GM23248 (cell line): ENCODE data around the gene SLC2A10. TPM values are rescaled to one million over a fixed set of nuclear protein-coding genes. Genes with fewer than 3 reads are reported as not detected.

Experiments used
- DNase-seq: peaks from one replicate; pipeline ENCODE4 v3.0.0-alpha.2; 2015
- H2AFZ ChIP-seq: fragments of 200-600 bp; sonication (generic); 2 replicates; pipeline ENCODE4 v1.6.1; 2016; ENCODE audit warnings: antibody characterized with exemption
- H3F3A ChIP-seq: fragments of 200-600 bp; sonication (generic); 2 replicates; pipeline ENCODE4 v1.6.1; 2016; ENCODE audit warnings: mild to moderate bottlenecking, antibody characterized with exemption, mixed run types; ENCODE audit not compliant: insufficient read depth
- H3K27ac ChIP-seq: fragments of 200-600 bp; sonication (generic); 2 replicates; pipeline ENCODE4 v1.5.1; 2016; ENCODE audit warnings: mild to moderate bottlenecking
- H3K27me3 ChIP-seq: fragments of 200-600 bp; sonication (generic); replicated peaks from 2 replicates; pipeline ENCODE4 v1.6.1; 2016; ENCODE audit warnings: mild to moderate bottlenecking; ENCODE audit not compliant: insufficient read depth
- H3K36me3 ChIP-seq: fragments of 200-600 bp; sonication (generic); 2 replicates; pipeline ENCODE4 v1.6.1; 2016; ENCODE audit warnings: low read depth, mild to moderate bottlenecking
- H3K4me1 ChIP-seq: fragments of 200-600 bp; sonication (generic); 2 replicates; pipeline ENCODE4 v1.6.1; 2016; ENCODE audit warnings: mild to moderate bottlenecking; ENCODE audit not compliant: insufficient read depth
- H3K4me2 ChIP-seq: fragments of 200-600 bp; sonication (generic); one replicate; pipeline ENCODE4 v1.6.1; 2016; ENCODE audit warnings: mild to moderate bottlenecking; ENCODE audit not compliant: unreplicated experiment
- H3K4me3 ChIP-seq: fragments of 200-600 bp; sonication (generic); 2 replicates; pipeline ENCODE4 v1.5.1; 2016; ENCODE audit warnings: mild to moderate bottlenecking
- H3K79me2 ChIP-seq: fragments of 200-600 bp; sonication (generic); 2 replicates; pipeline ENCODE4 v1.6.1; 2016; ENCODE audit warnings: mild to moderate bottlenecking; ENCODE audit not compliant: insufficient read depth
- H3K9ac ChIP-seq: fragments of 200-600 bp; sonication (generic); 2 replicates; pipeline ENCODE4 v1.6.1; 2016; ENCODE audit warnings: mild to moderate bottlenecking
- H3K9me2 ChIP-seq: fragments of 200-600 bp; sonication (generic); 2 replicates; pipeline ENCODE4 v1.6.1; 2016; ENCODE audit warnings: mixed run types, mild to moderate bottlenecking, moderate library complexity; ENCODE audit not compliant: insufficient read depth
- H3K9me3 ChIP-seq: fragments of 200-600 bp; sonication (generic); one replicate; pipeline ENCODE4 v1.6.1; 2017; ENCODE audit warnings: low read depth
- H4K20me1 ChIP-seq: fragments of 200-600 bp; sonication (generic); 2 replicates; pipeline ENCODE4 v1.6.0; 2016; ENCODE audit not compliant: insufficient read depth
- EZH2 ChIP-seq: fragments of 200-600 bp; sonication (generic); IDR thresholded peaks from 2 replicates; pipeline ENCODE4 v1.6.1; 2018; ENCODE audit warnings: antibody characterized with exemption, mild to moderate bottlenecking; ENCODE audit not compliant: insufficient read depth, poor library complexity, severe bottlenecking
- EZH2phosphoT487 ChIP-seq: fragments of 200-600 bp; sonication (generic); IDR thresholded peaks from 2 replicates; pipeline ENCODE4 v1.6.1; 2018; ENCODE audit warnings: antibody characterized with exemption, moderate library complexity, mild to moderate bottlenecking, low read depth; ENCODE audit not compliant: insufficient read depth
- WGBS, 2 experiments: methylation state at CpG; one replicate each; pipeline ENCODE4 v1.1.6; 2015 to 2017; ENCODE audit warnings: low lambda C conversion rate in 2 of 2, low coverage in 1 of 2; ENCODE audit errors: missing lambda C conversion rate in 2 of 2; 5-methylcytosine and 5-hydroxymethylcytosine counted together
- in situ Hi-C: fragments of 300-500 bp; cut with MboI; formaldehyde crosslinking; loops from 2 replicates; pipeline ENCODE4 v1.15.0; 2020
- polyA plus RNA-seq: library from polyadenylated mRNA; unstranded; fragments of >200 nt; fragmentation: Nextera tagmentation; extraction: Ambion mirVana; gene quantifications from 2 replicates; pipeline ENCODE4 v1.2.1, GENCODE V29; 2016
- total RNA-seq: library from RNA; depleted of rRNA; stranded (reverse); fragments of >200 nt; shearing (Covaris generic); gene quantifications from 2 replicates; pipeline ENCODE4 v1.2.3, GENCODE V29; 2014

SLC2A10 gene
- total and polyA plus RNA-seq, 2 experiments from 2014 or later = 26.2 to 48.0 TPM

GRCh38 chr20:46665602-46666001, 43.8 kb upstream of the SLC2A10 start:
- H3K4me1 ChIP-seq = no peaks in the 10 kb centered on the region
- H3K9me2 ChIP-seq = no peaks in the 10 kb centered on the region
- H3K4me2 ChIP-seq = no peak overlapping the region
- no peak overlapping the region for H2AFZ ChIP-seq
- no peak overlapping the region for H3K4me3 ChIP-seq
- H3F3A ChIP-seq = no peaks in the 10 kb centered on the region
- no peaks in the 10 kb centered on the region for H3K79me2 ChIP-seq
- whole genome bisulfite sequencing, 2 experiments = 73 to 81% methylated on average over 3 of the region's 3 CpGs
- TF ChIP-seq EZH2 = no peak
- TF ChIP-seq EZH2phosphoT487 = no peak
- DNase-seq = no peak
- no peaks in the 10 kb centered on the region for H4K20me1 ChIP-seq
- 0 out of 2 replicates have a peak, but pooled peaks cover 5% of the 10 kb centered on the region for H3K36me3 ChIP-seq
- no peak overlapping the region for H3K27ac ChIP-seq
- H3K9ac ChIP-seq = no peak overlapping the region
- no peaks in the 10 kb centered on the region for H3K9me3 ChIP-seq
- in situ Hi-C loops = no loop called here
- H3K27me3 ChIP-seq = no peaks in the 10 kb centered on the region

- Histone ChIP-seq H3K9me3 (no peaks in the 10 kb centered on the region), H3K4me2 (no peak overlapping the region), H2AFZ (no peak overlapping the region), H3K9ac (no peak overlapping the region), H3K9me2 (no peaks in the 10 kb centered on the region), H4K20me1 (no peaks in the 10 kb centered on the region), H3K36me3 (0 out of 2 replicates have a peak, but pooled peaks cover 5% of the 10 kb centered on the region), H3K27ac (no peak overlapping the region), H3K4me1 (no peaks in the 10 kb centered on the region), H3K79me2 (no peaks in the 10 kb centered on the region), H3K27me3 (no peaks in the 10 kb centered on the region), H3K4me3 (no peak overlapping the region), H3F3A (no peaks in the 10 kb centered on the region)
- in situ Hi-C loops = no loop called here
- no peak for TF ChIP-seq EZH2phosphoT487
- TF ChIP-seq EZH2 = no peak
- 94 to 96% methylated on average over 3 of the region's 3 CpGs for WGBS, 2 experiments
- DNase-seq = no peak
Observed at GRCh38 chr20:46666306-46666705, 43.1 kb upstream of the SLC2A10 start.

GRCh38 chr20:46666818-46667515, 42.5 kb upstream of the SLC2A10 start:
- H3F3A ChIP-seq = no peaks in the 10 kb centered on the region
- 0 out of 2 replicates have a peak, but pooled peaks cover 5% of the 10 kb centered on the region for H3K36me3 ChIP-seq
- H3K79me2 ChIP-seq = no peaks in the 10 kb centered on the region
- no peak overlapping the region for H3K9ac ChIP-seq
- H3K27ac ChIP-seq = no peak overlapping the region
- WGBS, 2 experiments = 81 to 84% methylated on average over 6 of the region's 6 CpGs
- no peak overlapping the region for H3K4me2 ChIP-seq
- no peaks in the 10 kb centered on the region for H4K20me1 ChIP-seq
- H2AFZ ChIP-seq = no peak overlapping the region
- H3K4me1 ChIP-seq = no peaks in the 10 kb centered on the region
- H3K4me3 ChIP-seq = no peak overlapping the region
- TF ChIP-seq EZH2 (no peak), EZH2phosphoT487 (no peak)
- H3K9me3 ChIP-seq = no peaks in the 10 kb centered on the region
- H3K27me3 ChIP-seq = no peaks in the 10 kb centered on the region
- no peak for DNase-seq
- in situ Hi-C loops = no loop called here
- no peaks in the 10 kb centered on the region for H3K9me2 ChIP-seq

- Histone ChIP-seq H2AFZ (no peak overlapping the region), H4K20me1 (no peaks in the 10 kb centered on the region), H3K4me2 (no peak overlapping the region), H3K4me3 (no peak overlapping the region), H3K27ac (no peak overlapping the region), H3F3A (no peaks in the 10 kb centered on the region), H3K9me3 (no peaks in the 10 kb centered on the region), H3K4me1 (no peaks in the 10 kb centered on the region), H3K36me3 (0 out of 2 replicates have a peak, but pooled peaks cover 5% of the 10 kb centered on the region), H3K9ac (no peak overlapping the region), H3K27me3 (no peaks in the 10 kb centered on the region), H3K79me2 (no peaks in the 10 kb centered on the region), H3K9me2 (no peaks in the 10 kb centered on the region)
- no peak for DNase-seq
- no peak for TF ChIP-seq EZH2phosphoT487
- TF ChIP-seq EZH2 = no peak
- 82 to 85% methylated on average over 2 of the region's 2 CpGs for WGBS, 2 experiments
- in situ Hi-C loops = no loop called here
Observed at GRCh38 chr20:46670228-46670584, 39.2 kb upstream of the SLC2A10 start.
